Left ventricle myocardium superior (tissue), 1 donor: ENCODE results near the gene UQCC3. TPM values are rescaled to one million over a fixed set of nuclear protein-coding genes. Genes with fewer than 3 reads are reported as not detected.
A peak's percentile ranks its signal among the peaks of the same experiment; 100 is the strongest.
"Not testable (repeated sequence)": the region's sequence is repeated elsewhere in the genome, so short reads cannot be mapped to it uniquely, and the experiment has no call there.

Experiments
- ATAC-seq: fragments of 200-7000 bp; cut with Tn5 transposase; one replicate; pipeline ENCODE4 v1.9.1; 2020; ENCODE audit warnings: mild to moderate bottlenecking, moderate library complexity
- DNase-seq: peaks from one replicate; pipeline ENCODE4 v3.0.0-alpha.2; 2020
- intact Hi-C: fragments of 100-400 bp; cut with micrococcal nuclease; formaldehyde crosslinking; loops from one replicate; pipeline ENCODE4 v1.11.0; 2022
- total RNA-seq: library from RNA; stranded (reverse); fragmentation: NEBNext Ultra II Directional; extraction: Animal tissue kit (Norgen Biotek cat#: 25700); gene quantifications from one replicate; pipeline ENCODE4 v1.2.1, GENCODE V29; 2021
- donor health status: DM: no; HTN: yes; CAD: no; lungs with severe emphysema.

UQCC3 gene
- total RNA-seq, 1 donor from 2014 or later, result 7.7 TPM

DNA sequence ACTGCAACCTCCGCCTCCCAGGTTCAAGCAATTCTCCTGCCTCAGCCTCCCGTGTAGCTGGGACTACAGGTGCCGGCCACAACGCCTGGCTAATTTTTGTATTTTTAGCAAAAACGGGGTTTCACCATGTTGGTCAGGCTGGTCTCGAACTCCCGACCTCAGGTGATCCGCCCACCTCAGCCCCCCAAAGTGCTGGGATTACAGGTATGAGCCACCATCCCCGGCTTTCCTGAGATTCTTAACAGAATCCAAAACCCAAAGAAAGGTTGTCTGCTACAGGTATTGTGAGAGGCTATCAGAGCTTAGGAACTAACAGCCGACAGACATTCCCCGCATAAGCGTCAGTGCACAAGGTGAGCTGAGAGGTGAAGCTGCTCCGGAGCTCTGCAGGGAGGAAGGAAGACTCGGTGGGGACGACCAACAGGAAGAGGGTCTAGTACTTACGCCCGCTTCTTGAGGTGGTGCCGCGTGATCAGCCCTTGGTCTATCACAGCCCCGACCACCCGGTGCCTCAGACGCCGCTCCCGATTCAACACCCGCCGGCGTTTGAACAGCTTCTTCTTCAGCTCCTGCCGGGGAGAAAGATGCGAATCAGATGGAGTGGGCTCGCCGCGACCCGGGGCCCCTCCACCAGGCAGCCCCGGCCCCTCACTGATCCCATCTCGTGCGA lies 6.9 kb upstream of the UQCC3 start:
- ATAC-seq, result peak; percentile 36
- DNase-seq, result no peak
- intact Hi-C loops, result no loop called here

DNA sequence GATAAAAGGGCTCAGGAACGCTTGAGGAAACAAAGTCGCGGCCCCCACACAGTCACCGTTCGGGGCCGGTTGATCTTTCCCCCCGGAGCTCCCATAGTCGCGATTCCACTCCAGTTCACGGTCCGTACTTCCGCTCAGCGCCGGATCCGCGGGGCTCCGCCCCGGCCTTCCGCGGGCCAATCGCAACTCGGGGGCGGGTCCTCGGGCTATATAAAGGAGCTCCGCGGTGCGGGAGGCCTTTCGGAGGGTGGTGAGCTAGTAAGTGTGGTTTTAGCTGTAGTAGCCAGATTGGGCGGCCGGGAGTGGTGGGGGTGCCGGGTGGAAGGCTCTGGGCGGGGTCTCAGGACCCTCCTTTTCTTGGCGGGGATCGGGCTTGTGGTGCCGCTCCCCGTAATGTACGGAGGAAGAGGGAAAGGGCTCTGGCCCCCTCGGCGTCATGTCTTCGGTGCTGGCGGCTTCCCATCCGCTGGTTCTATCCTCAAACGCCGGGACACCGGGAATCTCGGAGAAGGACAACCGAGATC lies 6.3 kb upstream of the UQCC3 start, which contains the start of the genes C11orf98 and CSKMT:
Gene C11orf98, minus strand, starts transcription at position 136 of the 524 bp plus-strand sequence. Its CDS starts 41 bp downstream, at position 95.
Gene CSKMT, plus strand, starts transcription at position 238 of the 524 bp plus-strand sequence. CDS start 568 bp downstream, outside the sequence.
- peak; percentile 95 for DNase-seq
- ATAC-seq, result peak; percentile 98
- intact Hi-C loops, result no loop called here

GRCh38 chr11:62665599-62666258 lies 5.7 kb upstream of the UQCC3 start:
- peak; percentile 51 for ATAC-seq
- DNase-seq, result peak; percentile 69
- intact Hi-C loops, result no loop called here

DNA sequence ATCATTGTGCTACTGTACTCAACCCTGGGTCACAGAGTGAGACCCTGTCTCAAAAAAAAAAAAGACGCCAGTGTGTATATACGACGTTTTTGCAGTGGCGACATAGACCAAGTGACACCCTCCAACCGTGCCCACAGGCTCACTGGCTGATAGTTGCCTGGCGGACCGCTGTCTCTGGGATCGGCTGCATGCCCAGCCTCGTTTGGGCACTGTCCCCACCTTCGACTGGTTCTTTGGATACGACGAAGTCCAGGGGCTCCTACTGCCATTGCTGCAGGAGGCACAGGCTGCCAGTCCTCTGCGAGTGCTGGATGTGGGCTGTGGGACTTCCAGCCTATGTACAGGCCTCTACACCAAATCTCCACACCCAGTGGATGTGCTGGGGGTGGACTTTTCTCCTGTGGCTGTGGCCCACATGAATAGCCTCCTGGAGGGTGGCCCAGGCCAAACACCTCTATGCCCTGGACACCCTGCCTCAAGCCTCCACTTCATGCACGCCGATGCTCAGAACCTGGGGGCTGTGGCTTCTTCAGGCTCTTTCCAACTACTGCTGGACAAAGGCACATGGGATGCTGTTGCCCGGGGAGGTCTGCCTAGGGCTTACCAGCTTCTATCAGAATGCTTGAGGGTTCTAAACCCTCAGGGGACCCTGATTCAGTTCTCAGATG lies 5.1 kb upstream of the UQCC3 start:
- no peak for ATAC-seq
- intact Hi-C loops, result no loop called here
- no peak for DNase-seq

GRCh38 chr11:62667460-62667859 lies 4.0 kb upstream of the UQCC3 start:
- intact Hi-C loops, result no loop called here
- ATAC-seq, result no peak
- no peak for DNase-seq

DNA sequence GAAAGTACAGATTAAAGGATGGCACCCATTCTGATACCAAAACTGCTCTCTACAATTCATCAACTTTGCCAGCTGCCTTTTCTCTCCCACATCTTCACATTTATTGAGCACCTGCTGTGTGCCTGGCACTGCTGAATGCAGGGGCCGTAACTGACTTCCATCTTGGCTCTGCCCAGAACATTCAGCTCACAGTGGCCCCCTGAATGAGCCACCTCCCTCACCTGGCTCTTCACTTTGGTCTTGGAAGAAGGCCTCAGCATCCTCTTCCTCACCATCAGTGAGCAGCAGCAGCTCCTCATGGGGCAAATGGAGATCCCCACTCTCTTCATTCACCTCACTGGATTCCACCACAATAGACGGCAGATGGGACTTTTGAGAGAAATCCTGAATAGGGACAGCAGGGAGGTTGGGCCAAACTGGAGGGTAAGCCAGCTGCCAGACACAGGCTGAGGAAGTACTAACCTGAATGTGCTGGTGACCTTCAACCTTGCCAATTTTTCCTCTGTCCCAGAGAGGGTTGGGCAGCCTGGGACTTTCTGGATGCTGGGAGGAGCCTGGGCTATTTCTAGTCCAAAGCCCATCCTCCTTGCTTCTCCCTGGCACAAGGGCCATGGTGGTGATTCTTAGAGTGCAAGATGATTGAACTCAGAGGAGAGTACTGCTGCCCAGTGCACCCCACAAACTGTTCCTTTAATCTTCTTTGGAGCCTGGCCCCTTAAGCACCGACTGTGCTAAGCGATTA lies 1.9 kb upstream of the UQCC3 start:
- ATAC-seq (no peak), DNase-seq (no peak)
- intact Hi-C loops, result no loop called here

- ATAC-seq (peak; percentile 38), DNase-seq (no peak)
- intact Hi-C loops, result no loop called here
These were observed 251 bp upstream of the UQCC3 start for GRCh38 chr11:62671236-62671607.

- intact Hi-C loops, result no loop called here
- DNase-seq, result no peak
- ATAC-seq, result no peak
These were observed 1.7 kb downstream of the UQCC3 start for GRCh38 chr11:62673196-62673525.

DNA sequence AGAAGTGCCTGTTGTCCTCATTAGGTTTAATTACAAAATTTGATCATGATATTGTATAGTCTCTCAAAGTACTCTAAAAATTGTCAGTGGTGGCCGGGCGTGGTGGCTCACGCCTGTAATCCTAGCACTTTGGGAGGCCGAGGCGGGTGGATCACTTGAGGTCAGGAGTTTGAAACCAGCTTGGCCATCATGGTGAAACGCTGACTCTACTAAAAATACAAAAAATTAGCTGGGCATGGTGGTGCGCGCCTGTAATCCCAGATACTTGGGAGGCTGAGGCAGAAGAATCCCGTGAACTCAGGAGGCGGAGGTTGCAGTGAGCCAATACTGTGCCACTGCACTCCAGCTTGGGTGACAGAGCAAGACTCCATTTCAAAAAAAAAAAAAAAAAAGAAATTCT lies 3.9 kb downstream of the UQCC3 start:
- ATAC-seq, DNase-seq, intact Hi-C loops: not testable (repeated sequence)

- DNase-seq (no peak), ATAC-seq (no peak)
- intact Hi-C loops, result no loop called here
These were observed 5.2 kb downstream of the UQCC3 start for GRCh38 chr11:62676698-62677097.

- intact Hi-C loops, result no loop called here
- ATAC-seq (no peak), DNase-seq (no peak)
These were observed 5.7 kb downstream of the UQCC3 start for GRCh38 chr11:62677156-62677555.

DNA sequence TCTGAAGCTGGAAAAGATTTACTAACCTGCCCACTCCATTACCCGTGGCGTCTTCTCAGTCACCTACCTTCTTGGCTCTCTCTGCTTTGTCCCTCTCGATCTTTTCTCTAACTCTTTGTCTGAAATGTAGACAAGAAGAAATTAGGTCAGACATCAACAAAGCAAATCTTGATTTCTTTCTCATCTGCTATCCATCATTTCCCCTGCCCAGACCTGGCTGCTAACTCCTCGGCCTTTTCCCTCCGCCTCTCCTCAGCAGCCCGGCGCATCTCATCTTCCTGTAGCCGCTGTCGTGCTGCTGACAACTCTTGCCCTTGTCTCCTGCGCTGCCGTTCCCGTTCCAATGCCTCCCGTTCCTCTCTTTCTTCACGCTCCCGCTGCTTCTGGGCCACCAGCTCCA lies 6.2 kb downstream of the UQCC3 start:
- ATAC-seq (no peak), DNase-seq (no peak)
- intact Hi-C loops, result no loop called here

- ATAC-seq (no peak), DNase-seq (no peak)
- intact Hi-C loops, result no loop called here
These were observed 6.9 kb downstream of the UQCC3 start for GRCh38 chr11:62678433-62678769.

DNA sequence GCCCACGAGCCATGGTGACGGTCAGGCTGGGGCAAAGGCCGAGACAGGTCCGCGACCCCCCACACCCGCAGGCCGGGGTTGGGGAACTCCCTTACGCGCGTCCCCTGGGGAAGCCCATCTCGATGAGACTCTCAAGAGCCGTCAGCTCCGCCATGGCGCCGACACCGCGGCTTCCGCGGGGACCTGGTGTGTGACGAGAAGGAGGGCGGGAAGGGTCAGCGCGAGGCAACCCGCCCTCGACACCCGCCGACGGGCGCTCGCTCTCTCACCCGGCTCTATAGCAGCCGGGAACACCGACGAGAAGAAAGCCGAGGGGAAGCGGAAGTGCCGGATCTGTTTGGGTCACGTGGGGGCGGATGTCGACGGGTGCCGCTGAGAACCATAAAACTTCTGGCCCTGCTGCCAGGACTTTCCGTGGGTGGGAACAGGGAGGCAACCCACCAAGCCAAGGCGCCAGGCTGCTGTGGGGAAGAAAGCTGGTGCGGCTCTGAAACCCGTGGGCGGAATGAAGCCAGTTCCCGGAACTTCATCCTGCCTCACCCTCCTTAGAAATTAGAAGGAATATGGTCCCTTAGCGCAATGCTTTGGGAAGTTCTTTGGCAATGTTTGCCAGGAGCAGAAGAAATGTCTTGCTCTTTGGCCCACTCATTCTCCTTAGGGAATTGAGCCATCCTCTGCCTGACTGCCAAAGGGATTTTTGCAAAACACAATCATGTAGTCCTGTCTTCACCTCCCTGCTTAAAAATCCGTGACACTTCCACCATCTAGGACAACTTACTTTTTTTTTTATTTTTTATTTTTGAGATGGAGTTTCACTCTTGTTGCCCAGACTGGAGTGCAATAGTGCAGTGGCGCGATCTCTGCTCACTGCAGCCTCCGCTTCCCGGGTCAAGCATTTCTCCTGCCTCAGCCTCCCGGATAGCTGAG lies 7.6 kb downstream of the UQCC3 start, which contains the start of gene UBXN1:
Gene UBXN1, minus strand, starts transcription at position 304 of the 927 bp plus-strand sequence. Its CDS starts 150 bp downstream, at position 154.
- intact Hi-C loops, result no loop called here
- ATAC-seq (peak; percentile 88), DNase-seq (peak; percentile 93)

GRCh38 chr11:62680825-62681240 lies 9.4 kb downstream of the UQCC3 start:
- ATAC-seq, result peak; percentile 67
- intact Hi-C loops, result no loop called here
- DNase-seq, result no peak

- ATAC-seq (no peak), DNase-seq (no peak)
- intact Hi-C loops, result no loop called here
These were observed 11.0 kb downstream of the UQCC3 start for GRCh38 chr11:62682518-62682917.

DNA sequence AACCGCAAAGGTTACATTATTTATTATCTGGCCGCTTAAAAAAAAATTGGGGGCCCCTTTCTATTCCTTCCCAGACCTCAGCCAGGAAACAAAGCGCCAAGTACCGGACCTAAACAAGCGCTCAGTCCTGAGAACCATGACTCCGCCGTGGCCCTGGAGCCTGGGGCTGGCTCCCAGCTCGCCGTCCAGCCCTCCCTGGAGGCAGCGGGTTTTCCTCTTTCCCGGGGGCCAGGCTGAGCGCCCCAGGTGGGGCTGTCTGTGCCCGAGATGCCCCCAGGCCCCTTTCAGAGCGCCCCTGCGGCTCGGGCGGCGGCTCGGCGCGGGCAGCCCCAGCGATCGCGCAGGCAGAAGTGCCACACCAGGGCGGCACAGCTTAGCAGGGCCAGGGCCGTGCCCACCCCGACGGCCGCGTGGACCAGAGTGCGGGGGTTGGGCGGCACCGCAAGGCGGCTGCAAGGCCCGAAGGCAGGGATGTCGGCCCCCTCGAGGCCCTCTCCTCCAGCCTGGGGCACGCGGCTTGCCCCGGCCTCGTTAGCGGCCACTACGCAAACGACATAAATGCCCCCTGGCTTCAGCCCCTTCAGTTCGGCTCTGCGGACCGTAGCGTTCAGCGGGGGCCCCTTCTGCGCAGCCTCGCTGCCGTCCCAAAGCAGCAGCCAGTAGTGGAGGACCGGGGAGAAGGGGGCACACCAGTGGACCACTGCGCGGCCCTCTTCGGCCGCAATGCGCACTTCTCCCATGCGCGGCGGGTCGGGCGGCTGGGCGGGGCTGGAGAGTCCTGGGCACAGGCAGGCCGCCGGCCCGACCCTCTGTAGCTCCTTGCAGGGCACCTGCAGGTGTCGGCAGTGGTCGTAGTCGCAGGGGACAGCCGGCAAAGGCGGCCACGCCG lies 16.3 kb downstream of the UQCC3 start:
- ATAC-seq, result peak; percentile 30
- intact Hi-C loops, result no loop called here
- peak; percentile 55 for DNase-seq
